Measurements from ENCODE around the gene CX3CL1.

DNA sequence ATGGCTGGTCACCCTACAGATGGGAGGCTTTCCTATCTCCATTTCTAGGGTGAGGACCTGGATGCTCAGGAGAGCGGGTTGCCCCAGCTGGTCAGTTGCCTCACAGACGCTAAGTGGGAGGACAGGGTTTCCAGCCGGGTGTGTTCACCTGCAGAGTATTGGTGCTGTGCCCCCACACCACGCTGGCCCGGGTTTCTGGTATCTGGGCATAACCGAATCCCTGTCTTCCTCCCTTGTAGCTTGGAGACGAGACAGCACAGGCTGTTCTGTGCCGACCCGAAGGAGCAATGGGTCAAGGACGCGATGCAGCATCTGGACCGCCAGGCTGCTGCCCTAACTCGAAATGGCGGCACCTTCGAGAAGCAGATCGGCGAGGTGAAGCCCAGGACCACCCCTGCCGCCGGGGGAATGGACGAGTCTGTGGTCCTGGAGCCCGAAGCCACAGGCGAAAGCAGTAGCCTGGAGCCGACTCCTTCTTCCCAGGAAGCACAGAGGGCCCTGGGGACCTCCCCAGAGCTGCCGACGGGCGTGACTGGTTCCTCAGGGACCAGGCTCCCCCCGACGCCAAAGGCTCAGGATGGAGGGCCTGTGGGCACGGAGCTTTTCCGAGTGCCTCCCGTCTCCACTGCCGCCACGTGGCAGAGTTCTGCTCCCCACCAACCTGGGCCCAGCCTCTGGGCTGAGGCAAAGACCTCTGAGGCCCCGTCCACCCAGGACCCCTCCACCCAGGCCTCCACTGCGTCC is 9.7 kb downstream of the CX3CL1 start:
- TF ChIP-seq, protein P1, sequence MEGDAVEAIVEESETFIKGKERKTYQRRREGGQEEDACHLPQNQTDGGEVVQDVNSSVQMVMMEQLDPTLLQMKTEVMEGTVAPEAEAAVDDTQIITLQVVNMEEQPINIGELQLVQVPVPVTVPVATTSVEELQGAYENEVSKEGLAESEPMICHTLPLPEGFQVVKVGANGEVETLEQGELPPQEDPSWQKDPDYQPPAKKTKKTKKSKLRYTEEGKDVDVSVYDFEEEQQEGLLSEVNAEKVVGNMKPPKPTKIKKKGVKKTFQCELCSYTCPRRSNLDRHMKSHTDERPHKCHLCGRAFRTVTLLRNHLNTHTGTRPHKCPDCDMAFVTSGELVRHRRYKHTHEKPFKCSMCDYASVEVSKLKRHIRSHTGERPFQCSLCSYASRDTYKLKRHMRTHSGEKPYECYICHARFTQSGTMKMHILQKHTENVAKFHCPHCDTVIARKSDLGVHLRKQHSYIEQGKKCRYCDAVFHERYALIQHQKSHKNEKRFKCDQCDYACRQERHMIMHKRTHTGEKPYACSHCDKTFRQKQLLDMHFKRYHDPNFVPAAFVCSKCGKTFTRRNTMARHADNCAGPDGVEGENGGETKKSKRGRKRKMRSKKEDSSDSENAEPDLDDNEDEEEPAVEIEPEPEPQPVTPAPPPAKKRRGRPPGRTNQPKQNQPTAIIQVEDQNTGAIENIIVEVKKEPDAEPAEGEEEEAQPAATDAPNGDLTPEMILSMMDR (conservative IDR thresholded peaks at IDR 0.05 in 1 of 2, IDR thresholded peaks at IDR 0.05 in 1 of 2; ENCODE audit: extremely low read depth in 1 of 2, insufficient read depth in 1 of 2, low read depth in 1 of 2, low read length in 2 of 2) = no peak
- TF ChIP-seq EZH2 (IDR thresholded peaks at IDR 0.05; ENCODE audit: borderline replicate concordance, low read length) = no peak
